ENCODE data around the gene ADGRG3. TPM values are rescaled to one million over a fixed set of nuclear protein-coding genes. Genes with fewer than 3 reads are reported as not detected.

The ADGRG3 gene
- total and polyA plus RNA-seq, 9 of the 15 experiments (the other 6 are each of a cell fraction or from before 2014, with no cell fraction given): 0.09 to 0.52 (median 0.14) TPM; not detected in 3

- TF ChIP-seq ZNF740 (CRISPR knock-in tag; IDR thresholded peaks at IDR 0.05) (peak; percentile 73), ZNF740 (tag; IDR thresholded peaks at IDR 0.05) (no peak; a peak in 1 of 4 replicates), RB1 (IDR thresholded peaks at IDR 0.05; ENCODE audit: low read depth) (peak; percentile 29; the same call in 1 of the 2 replicates), CTCF (IDR thresholded peaks at IDR 0.05 in 2 of 3, conservative IDR thresholded peaks at IDR 0.05 in 1 of 3; ENCODE audit: insufficient read depth in 2 of 3, low read depth in 1 of 3, low read length in 3 of 3) (no peak), MYNN (IDR thresholded peaks at IDR 0.05) (peak; percentile 93), MYNN (CRISPR knock-in tag; IDR thresholded peaks at IDR 0.05) (no peak), SMC3 (conservative IDR thresholded peaks at IDR 0.05; ENCODE audit: insufficient read depth, low read depth, low read length) (no peak), OTX1 (CRISPR knock-in tag; IDR thresholded peaks at IDR 0.05) (no peak; the same call in 1 of the 2 replicates), SAP30 (IDR thresholded peaks at IDR 0.05; ENCODE audit: borderline replicate concordance, insufficient read depth, low read depth, low read length, poor library complexity, severe bottlenecking) (no peak), HSF4 (CRISPR knock-in tag; IDR thresholded peaks at IDR 0.05; ENCODE audit: borderline replicate concordance) (peak; percentile 50; the same call in 1 of the 2 replicates), E2F6 (IDR thresholded peaks at IDR 0.05; ENCODE audit: borderline replicate concordance in 1 of 2, extremely low read depth in 1 of 2, insufficient read depth in 1 of 2, insufficient read length in 1 of 2, low read depth in 1 of 2, low read length in 1 of 2, poor library complexity in 1 of 2, severe bottlenecking in 1 of 2) (no peak), PHF21A (IDR thresholded peaks at IDR 0.05; ENCODE audit: borderline replicate concordance, low read depth) (0 out of 2 replicates have a peak, but pooled peaks have one; percentile 22), ZNF41 (CRISPR knock-in tag; conservative IDR thresholded peaks at IDR 0.05) (peak; percentile 62; the same call in 1 of the 2 replicates), ZNF217 (CRISPR knock-in tag; IDR thresholded peaks at IDR 0.05) (no peak), STAG1 (CRISPR knock-in tag; IDR thresholded peaks at IDR 0.05; ENCODE audit: borderline replicate concordance) (no peak), ZNF778 (CRISPR knock-in tag; IDR thresholded peaks at IDR 0.05) (no peak), ETS1 (conservative IDR thresholded peaks at IDR 0.05; ENCODE audit: control insufficient read depth, low read depth, low read length) (peak; percentile 88; the same call in 1 of the 2 replicates), ZNF445 (CRISPR knock-in tag; IDR thresholded peaks at IDR 0.05; ENCODE audit: low read depth) (no peak), EGR1 (conservative IDR thresholded peaks at IDR 0.05) (no peak; the same call in 1 of the 2 replicates), XRCC4 (IDR thresholded peaks at IDR 0.05; ENCODE audit: extremely low read depth, insufficient read depth, insufficient read length) (no peak), JUNB (CRISPR knock-in tag; conservative IDR thresholded peaks at IDR 0.05) (no peak), CTBP1 (IDR thresholded peaks at IDR 0.05; ENCODE audit: borderline replicate concordance) (peak; percentile 99; the same call in 1 of the 2 replicates)
These were observed 21.9 kb downstream of the ADGRG3 start (continued) for GRCh38 chr16:57689762-57690558.
